ENCODE data around the gene OPCML.

The OPCML gene

GRCh38 chr11:133491680-133492383 lies 40.5 kb downstream of the OPCML start:
- no peak for DNase-seq (ENCODE audit: low read depth)
- no peak for TF ChIP-seq CTCF (IDR thresholded peaks at IDR 0.05; ENCODE audit: low read length, missing control alignments)
- no peak overlapping the region for H3K4me3 ChIP-seq (replicated peaks; ENCODE audit: low read depth, low read length)

GRCh38 chr11:133480722-133481121 lies 51.6 kb downstream of the OPCML start:
- no peak for DNase-seq (ENCODE audit: low read depth)
- TF ChIP-seq CTCF (IDR thresholded peaks at IDR 0.05; ENCODE audit: low read length, missing control alignments): no peak
- no peak overlapping the region for H3K4me3 ChIP-seq (replicated peaks; ENCODE audit: low read depth, low read length)

- no peak overlapping the region for H3K4me3 ChIP-seq (replicated peaks; ENCODE audit: low read depth, low read length)
- no peak for TF ChIP-seq CTCF (IDR thresholded peaks at IDR 0.05; ENCODE audit: low read length, missing control alignments)
- DNase-seq (ENCODE audit: low read depth): no peak
These were observed 53.1 kb downstream of the OPCML start for GRCh38 chr11:133479209-133479608.

GRCh38 chr11:133477251-133477625 lies 55.1 kb downstream of the OPCML start:
- no peak for DNase-seq (ENCODE audit: low read depth)
- no peak for TF ChIP-seq CTCF (IDR thresholded peaks at IDR 0.05; ENCODE audit: low read length, missing control alignments)
- no peak overlapping the region for H3K4me3 ChIP-seq (replicated peaks; ENCODE audit: low read depth, low read length)

- H3K4me3 ChIP-seq (replicated peaks; ENCODE audit: low read depth, low read length): no peak overlapping the region
- TF ChIP-seq CTCF (IDR thresholded peaks at IDR 0.05; ENCODE audit: low read length, missing control alignments): no peak
- DNase-seq (ENCODE audit: low read depth): no peak
These were observed 55.6 kb downstream of the OPCML start for GRCh38 chr11:133476570-133477250.

- H3K4me3 ChIP-seq (replicated peaks; ENCODE audit: low read depth, low read length): no peak overlapping the region
- no peak for TF ChIP-seq CTCF (IDR thresholded peaks at IDR 0.05; ENCODE audit: low read length, missing control alignments)
- no peak for DNase-seq (ENCODE audit: low read depth)
These were observed 57.8 kb downstream of the OPCML start for GRCh38 chr11:133474461-133474860.

- no peak for TF ChIP-seq CTCF (IDR thresholded peaks at IDR 0.05; ENCODE audit: low read length, missing control alignments)
- no peak for DNase-seq (ENCODE audit: low read depth)
- H3K4me3 ChIP-seq (replicated peaks; ENCODE audit: low read depth, low read length): no peak overlapping the region
These were observed 64.6 kb downstream of the OPCML start for GRCh38 chr11:133467686-133468085.
